ENCODE results near the gene AEBP2.

AEBP2 gene

GRCh38 chr12:19528750-19529149 is 89.5 kb downstream of the AEBP2 start:
- DNase-seq (ENCODE audit: low read depth, low spot score): no peak
- no peak for TF ChIP-seq CTCF (IDR thresholded peaks at IDR 0.05; ENCODE audit: low read depth, low read length)
- in situ Hi-C loops (cut with HindIII; ENCODE audit: low sequenced_read_pairs): no loop called here
- no peak overlapping the region for H3K4me3 ChIP-seq (ENCODE audit: low read depth, low read length)

DNA sequence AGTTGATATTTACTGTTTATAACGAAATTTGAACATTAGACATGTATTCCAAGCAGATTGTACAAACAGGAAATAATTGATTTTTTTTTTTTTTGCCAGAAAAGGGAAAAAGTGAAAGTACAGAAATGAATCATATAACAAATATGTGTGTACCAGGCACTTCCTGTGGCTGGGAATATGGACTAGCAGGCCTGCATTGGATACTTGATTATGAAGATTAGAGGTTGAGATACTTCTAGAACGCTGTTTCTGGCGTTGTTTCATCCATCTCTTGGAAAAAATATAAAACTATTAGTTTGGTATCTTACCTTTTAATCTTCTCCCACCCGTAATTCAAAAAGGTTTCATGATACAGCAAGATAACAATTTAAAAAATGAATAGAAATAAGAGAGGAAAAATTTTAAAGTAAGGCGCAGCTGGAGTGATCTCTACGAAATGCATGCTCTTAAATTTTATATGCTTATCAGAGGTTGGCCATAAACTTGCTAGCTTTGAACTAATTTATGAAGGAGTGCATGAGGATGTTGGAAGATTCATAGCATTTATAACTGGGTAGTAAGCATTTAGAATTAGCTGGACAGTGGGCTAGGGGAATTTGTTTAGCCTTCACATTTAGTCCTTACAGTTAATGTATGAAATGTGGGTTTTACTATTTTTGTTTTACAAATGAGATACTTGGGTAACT is 90.8 kb downstream of the AEBP2 start:
- TF ChIP-seq CTCF (IDR thresholded peaks at IDR 0.05; ENCODE audit: low read depth, low read length): no peak
- in situ Hi-C loops (cut with HindIII; ENCODE audit: low sequenced_read_pairs): no loop called here
- no peak overlapping the region for H3K4me3 ChIP-seq (ENCODE audit: low read depth, low read length)
- peak; percentile 49 for DNase-seq (ENCODE audit: low read depth, low spot score)

- no peak for DNase-seq (ENCODE audit: low read depth, low spot score)
- no peak for TF ChIP-seq CTCF (IDR thresholded peaks at IDR 0.05; ENCODE audit: low read depth, low read length)
- H3K4me3 ChIP-seq (ENCODE audit: low read depth, low read length): no peak overlapping the region
- in situ Hi-C loops (cut with HindIII; ENCODE audit: low sequenced_read_pairs): no loop called here
Observed at GRCh38 chr12:19530637-19531023, 91.3 kb downstream of the AEBP2 start.

GRCh38 chr12:19533567-19533966 is 94.3 kb downstream of the AEBP2 start:
- TF ChIP-seq CTCF (IDR thresholded peaks at IDR 0.05; ENCODE audit: low read depth, low read length): no peak
- DNase-seq (ENCODE audit: low read depth, low spot score): no peak
- H3K4me3 ChIP-seq (ENCODE audit: low read depth, low read length): no peak overlapping the region
- in situ Hi-C loops (cut with HindIII; ENCODE audit: low sequenced_read_pairs): no loop called here

DNA sequence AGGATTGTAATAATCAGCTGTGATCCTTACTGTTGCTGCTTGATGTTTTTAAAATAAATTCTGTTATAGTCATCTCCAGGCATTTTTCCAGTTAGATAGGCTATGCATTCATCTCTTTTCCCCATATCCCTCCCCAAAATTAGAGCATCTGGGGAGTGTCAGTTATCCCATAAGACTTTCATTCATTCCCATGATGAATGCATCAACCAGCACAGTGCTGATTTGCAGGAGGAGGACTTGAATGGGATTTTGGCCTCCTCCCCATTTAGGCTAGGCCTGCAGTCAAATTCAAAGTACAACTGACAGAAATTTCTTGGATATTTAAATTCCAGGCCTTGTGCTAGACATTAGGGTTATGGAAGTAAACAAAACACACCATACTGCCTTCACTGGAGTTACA is 99.8 kb downstream of the AEBP2 start:
- no peak for DNase-seq (ENCODE audit: low read depth, low spot score)
- TF ChIP-seq CTCF (IDR thresholded peaks at IDR 0.05; ENCODE audit: low read depth, low read length): no peak

GRCh38 chr12:19539836-19540235 is 100.5 kb downstream of the AEBP2 start:
- in situ Hi-C loops (cut with HindIII; ENCODE audit: low sequenced_read_pairs): no loop called here
- DNase-seq (ENCODE audit: low read depth, low spot score): no peak
- H3K4me3 ChIP-seq (ENCODE audit: low read depth, low read length): no peak overlapping the region
- TF ChIP-seq CTCF (IDR thresholded peaks at IDR 0.05; ENCODE audit: low read depth, low read length): no peak

More for the DNA sequence above, 99.8 kb downstream of the AEBP2 start:
- no peak overlapping the region for H3K4me3 ChIP-seq (ENCODE audit: low read depth, low read length)
- in situ Hi-C loops (cut with HindIII; ENCODE audit: low sequenced_read_pairs): no loop called here
